Adipose tissue (tissue), 3 donors: ENCODE data around the gene GMPR2. TPM values are rescaled to one million over a fixed set of nuclear protein-coding genes. Genes with fewer than 3 reads are reported as not detected.
A peak's percentile ranks its signal among the peaks of the same experiment; 100 is the strongest.
"Not testable (repeated sequence)": the region's sequence is repeated elsewhere in the genome, so short reads cannot be mapped to it uniquely, and the experiment has no call there.

ENCODE experiments used
- H3K27ac ChIP-seq: one replicate; pipeline ENCODE4 v1.5.1; 2013; ENCODE audit warnings: low read depth, low read length
- WGBS, 3 donors: extraction: QIAGEN DNeasy Blood & Tissue Kit; methylation state at CpG; one replicate each; pipeline ENCODE4 v1.1.7; 2013; 5-methylcytosine and 5-hydroxymethylcytosine counted together
- polyA plus RNA-seq, 3 donors: library from polyadenylated mRNA; stranded (reverse); fragments of 200-250 nt; gene quantifications; one replicate each; pipeline ENCODE4 v1.2.3, GENCODE V29; 2013
- donor health status: healthy with polysubstance abuse.
- donor health status: Bipolar disorder and iron deficiency.
- donor health status: healthy.

Gene GMPR2
- polyA plus RNA-seq, 3 donors, result 37.3 to 52.7 (median 52.0) TPM

GRCh38 chr14:24196071-24197055, 36.4 kb upstream of the GMPR2 start:
- peak overlapping the region; percentile 95 for H3K27ac ChIP-seq
- WGBS, 3 donors, result 22 to 35% (median 34%) methylated on average over 33 of the region's 33 CpGs

GRCh38 chr14:24197056-24197450, 35.7 kb upstream of the GMPR2 start:
- no peak overlapping the region for H3K27ac ChIP-seq
- 66 to 100% (median 88%) methylated on average over 2 of the region's 2 CpGs for WGBS, 3 donors

GRCh38 chr14:24198814-24199524, 33.8 kb upstream of the GMPR2 start:
- no peak overlapping the region for H3K27ac ChIP-seq
- WGBS, 3 donors, result 78 to 83% (median 82%) methylated on average over 7 of the region's 7 CpGs

- not testable (repeated sequence) for H3K27ac ChIP-seq
- 86 to 94% (median 90%) methylated on average over 8 of the region's 8 CpGs for WGBS, 3 donors
These were observed 30.2 kb upstream of the GMPR2 start for GRCh38 chr14:24202538-24202937.

GRCh38 chr14:24203249-24203886, 29.4 kb upstream of the GMPR2 start:
- not testable (repeated sequence) for H3K27ac ChIP-seq
- 92 to 100% (median 98%) methylated on average over 14 to 16 of the region's 16 CpGs for WGBS, 3 donors

GRCh38 chr14:24204163-24205146, 28.3 kb upstream of the GMPR2 start:
- H3K27ac ChIP-seq, result no peak overlapping the region
- WGBS, 3 donors, result 89 to 95% (median 95%) methylated on average over 7 of the region's 7 CpGs

- H3K27ac ChIP-seq, result no peak overlapping the region
- 91 to 98% (median 94%) methylated on average over 11 of the region's 11 CpGs for WGBS, 3 donors
These were observed 26.2 kb upstream of the GMPR2 start for GRCh38 chr14:24206260-24207103.

- no peak overlapping the region for H3K27ac ChIP-seq
- WGBS, 3 donors, result 94 to 97% (median 95%) methylated on average over 5 of the region's 5 CpGs
These were observed 25.6 kb upstream of the GMPR2 start for GRCh38 chr14:24207104-24207551.

- no peak overlapping the region for H3K27ac ChIP-seq
- WGBS, 3 donors, result 99 to 100% (median 100%) methylated on average over 2 of the region's 2 CpGs
These were observed 25.1 kb upstream of the GMPR2 start for GRCh38 chr14:24207625-24208024.

- no peak overlapping the region for H3K27ac ChIP-seq
- 88 to 95% (median 91%) methylated on average over 6 of the region's 6 CpGs for WGBS, 3 donors
These were observed 21.4 kb upstream of the GMPR2 start for GRCh38 chr14:24211311-24211710.

GRCh38 chr14:24212924-24213865, 19.5 kb upstream of the GMPR2 start, which contains the start of gene CHMP4A:
Gene CHMP4A, minus strand, starts transcription at chr14:24213488. Its CDS starts 49 bp downstream, at chr14:24213439.
- WGBS, 3 donors, result 0 to 1% (median 1%) methylated on average over 51 to 53 of the region's 53 CpGs
- peak within 1 kb of the TSS; percentile 80 for H3K27ac ChIP-seq

GRCh38 chr14:24213866-24214662, 18.7 kb upstream of the GMPR2 start:
- 91 to 96% (median 92%) methylated on average over 7 of the region's 7 CpGs for WGBS, 3 donors

GRCh38 chr14:24215495-24216344, 17.0 kb upstream of the GMPR2 start, which contains the start of gene MDP1:
Gene MDP1, minus strand, starts transcription at chr14:24216066. Its CDS starts 111 bp downstream, at chr14:24215955.
- 0 to 1% (median 0%) methylated on average over 40 of the region's 40 CpGs for WGBS, 3 donors
- peak within 1 kb of the TSS; percentile 87 for H3K27ac ChIP-seq

More at GRCh38 chr14:24213866-24214662, 18.7 kb upstream of the GMPR2 start:
- no peak overlapping the region for H3K27ac ChIP-seq

GRCh38 chr14:24216345-24216699, 16.4 kb upstream of the GMPR2 start:
- WGBS, 3 donors, result 79 to 89% (median 88%) methylated on average over 2 of the region's 2 CpGs
- H3K27ac ChIP-seq, result no peak overlapping the region
